ENCODE results near the gene DCBLD1.
"Not testable (repeated sequence)": the region's sequence is repeated elsewhere in the genome, so short reads cannot be mapped to it uniquely, and the experiment has no call there.

The DCBLD1 gene

DNA sequence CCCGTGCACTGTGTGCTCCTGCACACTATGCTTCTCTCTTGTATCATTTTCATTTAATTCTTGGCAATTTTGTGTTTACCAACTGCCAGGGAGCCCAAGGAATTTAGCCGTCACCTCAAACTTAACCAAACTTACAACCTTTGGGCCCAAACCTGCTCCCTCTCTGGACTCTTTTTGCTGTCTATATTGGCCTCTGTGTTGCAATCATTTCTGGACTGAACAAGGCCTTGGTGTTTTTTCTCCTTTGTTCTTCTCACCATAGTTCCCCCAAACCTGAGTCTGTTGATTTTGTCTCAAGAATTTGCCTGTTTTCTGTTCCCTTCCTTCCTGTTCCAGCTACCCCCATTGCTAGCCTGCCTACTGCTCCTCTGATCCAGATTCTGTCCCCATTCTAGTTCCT, 19.2 kb downstream of the DCBLD1 start:
- no peak for DNase-seq (ENCODE audit: low spot score)

GRCh38 chr6:117502580-117502979, 20.1 kb downstream of the DCBLD1 start:
- DNase-seq (ENCODE audit: low spot score) = no peak

DNA sequence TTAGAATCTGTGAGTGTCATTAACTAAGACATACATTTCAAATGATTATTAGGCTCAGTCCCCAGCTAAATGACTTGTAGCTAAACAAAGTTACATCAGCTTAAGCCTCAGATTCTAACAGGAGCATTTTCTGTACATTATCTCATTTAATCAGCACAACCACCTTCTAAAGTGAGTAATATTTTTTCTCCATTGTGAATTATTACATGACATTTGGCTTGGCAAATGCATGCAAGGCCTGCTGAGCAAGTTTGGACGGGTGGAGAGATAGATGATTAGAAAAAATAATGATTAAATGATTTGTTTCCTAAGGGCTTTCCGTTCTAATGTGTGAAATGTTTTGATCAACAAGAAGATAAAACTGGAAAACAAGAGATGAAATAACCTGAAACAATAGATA, 20.7 kb downstream of the DCBLD1 start:
- DNase-seq (ENCODE audit: low spot score) = no peak

DNA sequence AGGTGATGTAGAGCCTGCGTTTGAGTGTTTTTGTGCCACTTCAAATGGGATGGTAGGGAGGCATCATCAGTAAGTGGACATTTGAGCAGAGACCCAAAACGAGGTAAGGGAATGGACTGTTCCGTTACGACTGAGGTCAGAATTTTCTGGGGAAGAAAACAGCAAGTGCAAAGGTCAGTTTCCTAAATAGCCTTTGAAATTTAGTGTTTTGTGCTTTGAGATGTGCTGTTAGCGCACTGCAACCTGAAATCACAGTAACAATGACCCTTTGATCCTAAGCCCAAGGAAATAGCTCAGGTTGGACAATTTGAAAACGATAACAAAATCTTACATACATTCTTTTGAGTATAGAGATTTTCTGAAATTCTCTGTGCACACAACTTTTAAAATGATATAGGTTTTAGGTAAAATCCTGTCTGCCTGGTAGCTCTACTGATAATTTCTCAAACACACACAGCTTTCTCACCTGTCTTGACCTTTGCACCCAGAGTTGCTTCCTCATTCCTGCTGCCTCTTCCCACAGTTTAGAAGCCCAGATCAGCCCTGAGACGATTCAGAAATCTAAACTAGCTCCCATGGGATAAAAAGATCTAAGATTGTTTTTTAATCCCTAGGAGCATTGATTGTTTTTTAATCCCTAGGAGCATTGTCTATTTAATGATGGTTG, 22.1 kb downstream of the DCBLD1 start:
- no peak for DNase-seq (ENCODE audit: low spot score)

DNA sequence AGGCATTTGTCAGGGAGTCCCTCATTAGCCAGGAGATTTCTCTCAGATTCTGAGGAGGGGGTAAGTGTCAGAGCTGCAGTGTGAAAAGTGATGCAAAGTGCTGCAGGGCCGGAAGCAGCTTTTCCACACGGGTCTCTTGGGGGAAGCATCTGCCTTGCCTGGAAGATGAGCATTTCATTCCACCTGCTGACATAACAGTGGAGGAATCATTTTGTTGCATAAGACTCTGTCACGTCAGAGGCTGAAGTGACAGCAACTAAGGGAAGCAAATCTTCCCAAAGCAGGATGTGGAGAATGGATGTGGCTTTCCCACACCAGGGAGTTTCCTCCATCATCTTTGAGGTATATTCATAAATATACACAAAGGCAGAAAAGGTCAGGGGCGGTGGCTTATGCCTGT, 22.8 kb downstream of the DCBLD1 start:
- DNase-seq (ENCODE audit: low spot score) = no peak

GRCh38 chr6:117506180-117506835, 23.8 kb downstream of the DCBLD1 start:
- no peak for DNase-seq (ENCODE audit: low spot score)

- no peak for DNase-seq (ENCODE audit: low spot score)
Measured at GRCh38 chr6:117506907-117507306, 24.4 kb downstream of the DCBLD1 start.

GRCh38 chr6:117508450-117508971, 26.0 kb downstream of the DCBLD1 start:
- DNase-seq (ENCODE audit: low spot score) = no peak

GRCh38 chr6:117509021-117509420, 26.5 kb downstream of the DCBLD1 start:
- no peak for DNase-seq (ENCODE audit: low spot score)

DNA sequence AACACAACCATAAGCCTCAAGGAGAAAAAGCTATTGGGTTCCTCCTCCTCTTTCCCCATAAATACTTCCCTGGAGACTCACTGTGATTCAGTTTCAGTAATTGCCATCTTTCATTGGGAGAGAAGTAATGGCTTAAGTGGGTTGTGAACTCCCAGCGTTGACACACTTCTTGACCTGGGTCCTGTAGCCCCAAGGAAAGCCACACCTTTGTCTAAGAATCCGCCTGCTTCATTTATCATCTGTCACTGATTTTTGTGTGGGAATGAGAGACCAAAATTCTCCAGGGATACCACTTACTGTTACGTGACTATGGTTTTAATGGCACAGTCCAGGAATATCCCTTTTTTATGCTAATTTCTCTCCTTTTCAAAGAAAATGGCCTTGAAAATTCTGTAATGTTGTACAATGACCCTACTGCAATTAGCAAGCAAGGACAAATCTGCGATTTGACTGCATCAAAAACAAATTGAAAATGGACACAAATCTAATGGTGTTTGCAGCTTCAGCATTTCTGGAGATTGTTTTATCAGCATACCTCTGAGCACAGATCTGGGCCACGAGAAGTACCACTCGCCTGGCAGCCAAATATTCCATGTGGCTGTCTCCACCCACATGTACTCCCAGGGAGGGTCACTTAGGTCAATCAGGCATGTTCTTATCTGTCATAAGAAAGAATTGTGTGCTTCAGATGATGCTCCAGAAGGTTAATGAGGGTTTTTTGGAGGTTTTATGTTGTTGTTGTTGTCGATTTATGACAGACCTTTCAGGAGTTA, 29.8 kb downstream of the DCBLD1 start:
- no peak for DNase-seq (ENCODE audit: low spot score)

DNA sequence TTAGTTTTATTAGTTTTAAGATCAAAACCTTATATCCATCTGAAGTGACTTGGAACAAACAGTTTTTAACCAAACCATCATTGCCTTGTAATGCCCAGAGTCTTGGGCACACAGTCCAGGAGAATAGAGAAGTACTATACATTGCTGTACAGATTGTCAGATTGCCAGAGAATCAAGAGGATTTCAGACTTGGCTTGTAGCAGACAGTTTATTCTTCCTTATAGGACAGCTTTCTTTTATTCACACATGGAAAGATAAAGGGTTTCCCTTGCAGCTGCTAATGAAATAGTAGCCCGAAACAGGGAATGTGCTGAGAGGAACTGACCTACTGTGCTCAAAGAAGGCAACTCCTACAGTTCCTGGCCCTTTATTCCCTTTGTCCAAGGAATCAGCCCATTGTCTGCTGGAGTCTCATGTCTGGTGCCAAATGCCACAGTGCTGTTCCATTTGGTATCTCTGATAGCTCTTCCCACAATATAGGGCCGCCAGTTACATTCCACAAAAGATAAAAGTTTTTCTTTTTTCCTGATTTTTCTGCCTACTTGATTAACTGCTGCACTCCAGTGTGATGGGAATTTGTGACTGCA, 30.6 kb downstream of the DCBLD1 start:
- DNase-seq (ENCODE audit: low spot score) = no peak

GRCh38 chr6:117513778-117514365, 31.4 kb downstream of the DCBLD1 start:
- no peak for DNase-seq (ENCODE audit: low spot score)

DNA sequence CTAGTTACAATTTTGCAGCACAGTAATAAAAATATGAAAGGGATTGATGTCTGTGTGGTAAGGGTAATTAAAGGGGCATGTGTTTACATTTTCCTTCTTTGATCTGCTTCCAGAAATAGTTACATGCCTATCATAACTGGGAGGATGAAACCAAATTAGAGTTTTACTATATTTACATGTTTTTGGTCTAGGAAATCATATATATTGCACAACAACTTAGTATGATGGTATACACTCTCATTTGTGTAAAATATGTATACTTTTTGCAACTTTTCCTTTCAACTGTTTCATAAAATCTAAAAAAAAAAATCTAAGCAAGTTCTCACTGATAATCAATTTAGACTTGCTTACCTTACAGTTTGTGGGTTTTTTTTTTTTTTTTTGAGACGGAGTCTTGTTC, 32.2 kb downstream of the DCBLD1 start:
- no peak for DNase-seq (ENCODE audit: low spot score)

DNA sequence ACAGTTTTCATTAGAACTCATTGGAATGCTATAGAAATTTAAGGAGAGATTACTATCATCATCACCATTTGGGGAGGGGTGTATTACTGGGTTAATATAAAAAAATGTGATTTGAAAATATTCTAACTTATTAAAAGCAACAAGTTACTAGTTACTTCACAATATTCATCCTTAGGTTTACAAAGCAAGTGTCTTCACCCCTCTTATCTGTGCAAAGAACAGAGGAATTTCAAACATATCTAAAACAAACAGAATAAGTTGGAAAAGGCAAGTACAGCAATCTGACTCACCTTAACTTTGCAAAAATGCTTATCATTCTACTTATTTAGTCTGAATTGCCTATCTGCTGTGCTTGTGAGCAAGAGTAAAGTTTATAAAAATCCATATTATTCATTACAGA, 32.9 kb downstream of the DCBLD1 start:
- DNase-seq (ENCODE audit: low spot score) = no peak

- DNase-seq (ENCODE audit: low spot score) = not testable (repeated sequence)
Measured at GRCh38 chr6:117517995-117518394, 35.5 kb downstream of the DCBLD1 start.

DNA sequence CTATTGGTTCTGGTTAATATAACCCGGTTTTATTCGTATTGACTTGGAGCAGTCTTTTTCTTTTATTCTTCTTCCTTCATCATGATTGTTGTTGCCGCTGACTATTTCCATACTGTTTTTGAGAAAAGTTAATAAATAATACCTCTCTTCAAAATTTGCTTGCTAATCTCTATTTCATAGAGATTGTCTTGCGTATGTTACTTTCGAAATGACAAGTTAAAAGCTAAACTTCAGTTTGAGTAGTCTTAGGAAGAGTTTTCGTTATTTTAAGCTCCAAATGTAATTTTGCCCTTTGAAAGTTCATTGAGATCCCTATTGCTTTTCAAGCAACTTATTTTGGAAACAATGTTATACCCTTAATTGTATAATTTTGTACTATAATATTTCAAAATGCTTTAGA, 36.4 kb downstream of the DCBLD1 start:
- no peak for DNase-seq (ENCODE audit: low spot score)

DNA sequence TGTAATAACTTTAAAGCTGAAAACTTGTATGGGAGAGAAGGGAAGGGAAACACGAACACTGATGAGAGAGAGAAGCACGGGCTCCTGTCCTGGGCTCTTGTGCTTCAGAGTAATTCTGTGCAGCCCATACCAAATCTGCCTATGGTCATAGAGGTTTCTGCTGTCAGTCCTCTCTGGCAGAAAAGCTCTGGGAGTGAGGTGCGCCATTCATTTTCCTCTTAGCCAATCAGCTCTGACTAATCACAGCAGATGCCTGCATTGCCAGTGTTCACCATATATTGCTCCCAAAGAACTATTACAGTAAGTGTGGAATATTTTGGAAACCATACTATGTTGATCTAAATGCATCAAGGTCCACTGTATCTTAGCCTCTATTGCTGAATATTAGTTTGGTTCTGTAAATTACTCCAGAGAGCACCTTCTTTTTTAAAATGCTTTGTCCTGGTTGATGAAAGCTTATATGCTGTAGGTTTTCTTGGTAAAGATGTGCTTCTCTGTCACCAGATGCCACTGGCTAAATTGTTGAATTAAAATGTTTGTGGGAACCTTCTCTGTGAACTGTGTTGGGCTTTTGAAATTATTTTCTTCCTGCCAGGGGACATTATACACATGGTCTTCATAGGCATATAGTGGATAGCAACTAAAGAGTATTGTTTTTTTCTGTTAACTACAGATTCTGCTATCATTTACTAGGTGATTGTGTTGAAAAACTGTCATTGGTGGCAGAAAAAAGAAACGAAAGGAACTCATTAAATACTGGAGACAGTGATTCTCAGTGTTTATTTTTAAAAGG, 38.3 kb downstream of the DCBLD1 start:
- no peak for DNase-seq (ENCODE audit: low spot score)

GRCh38 chr6:117521791-117522502, 39.5 kb downstream of the DCBLD1 start:
- DNase-seq (ENCODE audit: low spot score) = no peak

GRCh38 chr6:117525607-117526006, 43.1 kb downstream of the DCBLD1 start:
- DNase-seq (ENCODE audit: low spot score) = no peak

DNA sequence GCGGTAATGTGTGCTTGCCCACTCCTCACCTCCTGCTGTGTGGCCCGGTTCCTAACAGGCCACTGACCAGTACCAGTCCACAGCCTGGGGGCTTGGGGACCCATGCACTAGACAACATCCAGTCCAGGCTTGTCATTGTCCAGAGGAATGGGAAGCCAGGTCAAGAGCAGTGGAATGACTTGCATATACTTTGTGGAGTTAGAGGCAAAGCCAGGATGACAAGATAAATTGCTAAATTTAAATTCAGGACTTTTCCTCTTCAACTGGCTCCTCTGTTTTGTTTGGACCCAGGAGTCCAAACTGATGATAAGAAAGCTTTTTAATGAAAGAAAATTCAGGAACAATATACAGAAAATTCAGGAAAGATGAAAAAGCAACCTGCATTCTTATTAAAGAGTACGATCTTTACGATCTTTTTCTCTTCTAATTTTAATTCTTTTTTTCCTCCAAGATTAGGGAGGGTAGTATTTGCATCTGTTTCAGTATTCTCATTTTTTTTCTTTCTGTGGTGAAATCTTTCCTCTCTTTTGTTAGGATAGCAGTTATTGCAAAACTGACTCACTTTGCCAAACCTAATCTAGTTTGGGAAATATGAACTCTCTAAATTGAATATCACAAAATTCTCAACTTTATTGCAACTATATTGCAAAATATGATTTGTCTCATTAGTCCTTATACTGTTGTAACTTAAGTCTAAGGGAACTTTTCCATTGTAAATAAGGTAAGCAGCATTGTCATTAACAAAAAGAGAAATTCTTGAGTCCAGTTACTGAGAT, 48.2 kb downstream of the DCBLD1 start:
- no peak for DNase-seq (ENCODE audit: low spot score)
